ENCODE data around the gene SMYD2. TPM values are rescaled to one million over a fixed set of nuclear protein-coding genes. Genes with fewer than 3 reads are reported as not detected.
A peak's percentile ranks its signal among the peaks of the same experiment; 100 is the strongest.

SMYD2 gene
- total and polyA plus RNA-seq, 8 donors: 12.9 to 26.3 (median 16.8) TPM

DNA sequence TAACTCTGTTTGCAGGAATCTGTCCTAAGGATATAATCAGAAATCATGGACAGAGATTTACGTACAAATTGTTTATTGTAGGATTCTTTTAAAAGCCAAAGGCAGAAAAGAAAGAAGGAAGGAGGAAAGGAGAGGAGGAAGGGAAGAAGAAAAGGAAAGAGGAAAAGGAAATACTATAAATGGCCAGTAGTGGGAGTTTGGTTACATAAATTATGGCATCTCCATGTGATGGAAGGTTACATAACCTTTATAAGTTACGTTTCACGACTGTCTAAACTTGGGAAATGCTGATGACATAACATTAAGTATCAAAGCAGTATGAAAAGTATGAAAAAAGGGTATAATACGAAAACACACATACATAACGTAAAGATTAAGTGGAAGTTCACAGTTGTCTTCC is 39.0 kb downstream of the SMYD2 start:
- intact Hi-C loops (cut with DNase I): loop anchor here in 2 of 3 donors (10.0 kb wide), 2 partner anchors 45 to 105 kb away; no protein-coding TSS in a partner anchor
- peaks cover 0 to 5% (median 0%) of the 10 kb centered on the region in 3 donors for H3K36me3 ChIP-seq
- no peak for ATAC-seq

DNA sequence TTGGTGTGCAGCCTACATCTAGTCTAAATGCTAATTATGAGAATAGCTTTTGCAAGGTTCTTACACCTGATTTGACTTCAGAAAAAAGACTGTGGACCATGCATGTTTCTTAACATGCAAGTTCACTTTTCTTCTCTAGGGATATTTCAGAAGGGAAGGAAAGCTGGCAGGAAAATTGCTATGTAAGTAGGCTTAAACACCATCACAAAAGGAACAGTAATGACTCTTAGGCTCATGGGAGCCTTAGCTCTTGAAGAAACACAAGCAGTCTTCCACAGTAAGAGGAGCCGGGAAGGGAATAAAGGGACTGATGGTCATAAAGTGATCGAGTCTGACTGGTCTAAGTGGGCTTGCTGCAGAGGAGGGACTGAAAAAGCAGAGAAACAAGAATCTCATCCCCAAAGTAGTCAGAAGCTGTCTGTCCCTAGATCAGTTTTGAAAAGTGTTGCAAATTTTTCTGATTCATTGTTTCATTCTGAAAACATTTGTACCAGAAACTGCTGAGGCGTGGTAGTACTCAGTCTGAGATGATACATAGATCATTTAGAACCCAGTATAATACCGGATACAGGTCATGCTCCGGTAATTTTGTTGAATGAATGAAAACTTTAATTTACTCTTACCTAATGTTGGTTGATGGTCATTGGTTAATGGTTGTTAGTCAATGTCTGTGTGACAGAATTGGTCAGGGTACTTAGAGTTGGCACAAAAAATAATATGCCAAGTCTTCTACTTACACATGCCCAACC is 40.9 kb downstream of the SMYD2 start:
- intact Hi-C loops (cut with DNase I): loop anchor here in 2 of 3 donors (10.0 kb wide), 2 partner anchors 47 to 107 kb away; no protein-coding TSS in a partner anchor
- Histone ChIP-seq H3K4me3 (no peak overlapping the region), H3K36me3 (peaks cover 0 to 5% (median 0%) of the 10 kb centered on the region in 3 donors), H3K9me3 (no peaks in the 10 kb centered on the region), H3K27me3 (no peaks in the 10 kb centered on the region), H3K4me1 (no peaks in the 10 kb centered on the region), H3K27ac (no peak overlapping the region)
- ATAC-seq (no peak), DNase-seq (no peak), FAIRE-seq (no peak)
- TF ChIP-seq, protein P1, sequence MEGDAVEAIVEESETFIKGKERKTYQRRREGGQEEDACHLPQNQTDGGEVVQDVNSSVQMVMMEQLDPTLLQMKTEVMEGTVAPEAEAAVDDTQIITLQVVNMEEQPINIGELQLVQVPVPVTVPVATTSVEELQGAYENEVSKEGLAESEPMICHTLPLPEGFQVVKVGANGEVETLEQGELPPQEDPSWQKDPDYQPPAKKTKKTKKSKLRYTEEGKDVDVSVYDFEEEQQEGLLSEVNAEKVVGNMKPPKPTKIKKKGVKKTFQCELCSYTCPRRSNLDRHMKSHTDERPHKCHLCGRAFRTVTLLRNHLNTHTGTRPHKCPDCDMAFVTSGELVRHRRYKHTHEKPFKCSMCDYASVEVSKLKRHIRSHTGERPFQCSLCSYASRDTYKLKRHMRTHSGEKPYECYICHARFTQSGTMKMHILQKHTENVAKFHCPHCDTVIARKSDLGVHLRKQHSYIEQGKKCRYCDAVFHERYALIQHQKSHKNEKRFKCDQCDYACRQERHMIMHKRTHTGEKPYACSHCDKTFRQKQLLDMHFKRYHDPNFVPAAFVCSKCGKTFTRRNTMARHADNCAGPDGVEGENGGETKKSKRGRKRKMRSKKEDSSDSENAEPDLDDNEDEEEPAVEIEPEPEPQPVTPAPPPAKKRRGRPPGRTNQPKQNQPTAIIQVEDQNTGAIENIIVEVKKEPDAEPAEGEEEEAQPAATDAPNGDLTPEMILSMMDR (IDR thresholded peaks at IDR 0.05): no peak
- 87 to 93% methylated on average over 5 of the region's 5 CpGs for WGBS, 2 donors

More for the DNA sequence above, 39.0 kb downstream of the SMYD2 start:
- no peak overlapping the region for H3K4me3 ChIP-seq
- H3K27ac ChIP-seq: no peak overlapping the region
- no peaks in the 10 kb centered on the region for H3K27me3 ChIP-seq
- no peak for FAIRE-seq
- TF ChIP-seq, protein P1 (IDR thresholded peaks at IDR 0.05): no peak
- no peak for DNase-seq
- H3K9me3 ChIP-seq: no peaks in the 10 kb centered on the region
- no peaks in the 10 kb centered on the region for H3K4me1 ChIP-seq
- WGBS, 2 donors: 91 to 92% methylated on average over 5 of the region's 5 CpGs

DNA sequence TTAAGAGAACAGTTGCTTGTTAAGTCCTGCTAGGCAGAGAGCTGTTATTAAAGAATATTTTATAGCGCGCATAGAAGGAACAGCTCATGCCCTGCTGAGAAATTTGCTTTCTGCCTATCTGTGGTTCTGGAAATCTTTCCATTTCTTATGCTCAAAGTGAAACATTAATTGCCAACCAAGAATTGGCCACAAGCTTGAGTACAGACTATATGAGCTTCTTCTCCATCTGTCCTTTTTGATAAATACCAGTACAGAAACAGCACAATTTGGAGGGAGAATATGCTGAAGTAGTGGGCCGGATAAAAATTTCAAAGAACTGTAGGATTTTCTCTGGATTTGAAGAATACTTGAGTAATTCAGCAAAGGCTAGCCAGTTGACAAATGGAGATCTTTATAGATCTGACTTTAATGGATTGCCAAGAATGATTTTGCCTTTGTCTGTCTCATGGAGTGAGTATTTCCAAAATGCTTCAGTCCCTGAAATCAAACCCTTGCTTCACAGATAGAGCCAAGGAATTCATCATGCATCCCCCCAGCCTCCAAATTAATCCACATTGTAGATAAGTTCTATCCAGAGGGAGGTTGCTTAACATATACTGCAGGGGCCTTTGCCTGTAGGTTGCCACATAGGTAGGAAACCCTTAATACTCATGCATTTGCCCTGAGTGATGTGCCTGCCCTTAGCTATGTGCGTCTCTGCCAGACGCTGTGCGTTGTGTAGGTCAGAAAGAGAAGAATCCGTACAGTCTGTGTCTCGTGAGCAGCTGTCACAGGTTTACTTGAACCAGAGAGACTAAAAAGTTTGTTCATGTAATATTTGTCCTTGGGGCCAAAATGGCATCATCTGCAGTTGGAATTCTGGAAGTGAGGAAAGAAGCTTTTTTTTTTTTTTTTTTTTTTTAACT is 44.2 kb downstream of the SMYD2 start:
- Histone ChIP-seq H3K9me3 (no peaks in the 10 kb centered on the region), H3K4me1 (no peaks in the 10 kb centered on the region), H3K36me3 (no peaks in the 10 kb centered on the region), H3K27ac (no peak overlapping the region), H3K4me3 (no peak overlapping the region), H3K27me3 (no peaks in the 10 kb centered on the region)
- DNase-seq (no peak), ATAC-seq (no peak), FAIRE-seq (no peak)
- intact Hi-C loops (cut with DNase I): loop anchor here in 2 of 3 donors (5.0 to 10.0 kb wide), 3 partner anchors 50 to 113 kb away; no protein-coding TSS in a partner anchor
- 94 to 99% methylated on average over 8 of the region's 8 CpGs for WGBS, 2 donors
- TF ChIP-seq, protein P1 (IDR thresholded peaks at IDR 0.05): no peak

DNA sequence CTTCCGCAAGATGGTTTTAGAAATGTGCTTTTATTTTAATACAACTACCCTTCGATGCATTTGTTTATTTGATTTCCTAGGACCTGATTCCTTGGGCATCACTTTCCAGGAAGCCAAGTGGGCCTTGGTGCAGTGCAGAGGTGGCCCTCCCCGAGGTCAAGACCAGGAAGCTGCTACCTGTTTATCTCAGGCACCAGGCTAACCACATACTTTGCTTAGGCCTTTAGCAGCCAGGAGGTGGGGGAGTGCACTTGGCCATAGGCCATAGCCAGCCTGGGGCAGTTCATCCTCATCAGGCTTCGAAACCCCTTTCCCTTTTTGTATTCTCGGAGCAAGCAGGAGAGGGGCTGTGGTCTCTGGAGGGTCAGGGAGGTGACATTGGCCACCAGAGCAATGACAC is 45.4 kb downstream of the SMYD2 start:
- H3K36me3 ChIP-seq: no peaks in the 10 kb centered on the region
- intact Hi-C loops (cut with DNase I): loop anchor here in 2 of 3 donors (5.0 to 10.0 kb wide), 3 partner anchors 52 to 114 kb away; no protein-coding TSS in a partner anchor
- FAIRE-seq (no peak), DNase-seq (peak in 1 of 6 donors; percentile 35), ATAC-seq (peak in 1 of 4 donors; percentile 35)
- H3K4me1 ChIP-seq: no peaks in the 10 kb centered on the region
- H3K27ac ChIP-seq: no peak overlapping the region
- H3K4me3 ChIP-seq: no peak overlapping the region
- TF ChIP-seq, protein P1 (IDR thresholded peaks at IDR 0.05): no peak
- H3K27me3 ChIP-seq: no peaks in the 10 kb centered on the region
- H3K9me3 ChIP-seq: no peaks in the 10 kb centered on the region
- WGBS, 2 donors: 81 to 83% methylated on average over 5 of the region's 5 CpGs

Data from pancreas (tissue), 10 donors.